Lower leg skin (tissue), 4 donors: ENCODE data around the gene ERC2. TPM values are rescaled to one million over a fixed set of nuclear protein-coding genes. Genes with fewer than 3 reads are reported as not detected.
A peak's percentile ranks its signal among the peaks of the same experiment; 100 is the strongest.

ENCODE experiments used
- DNase-seq, 2 donors: peaks; one replicate each; pipeline ENCODE4 v3.0.0-alpha.2; 2019; ENCODE audit warnings: low spot score in 2 of 2
- H3K4me3 ChIP-seq: fragments of 200-600 bp; sonication (generic); 2 replicates; pipeline ENCODE4 v1.5.1; 2017; ENCODE audit warnings: mild to moderate bottlenecking, low read depth; ENCODE audit not compliant: poor library complexity, severe bottlenecking
- POLR2A ChIP-seq, 2 donors: fragments of 450-650 bp; IDR thresholded peaks; one replicate each; pipeline ENCODE4 v1.6.1; 2016 to 2017; ENCODE audit warnings: antibody characterized with exemption in 2 of 2, mild to moderate bottlenecking in 1 of 2, moderate library complexity in 1 of 2
- WGBS, 2 donors: methylation state at CpG; one replicate each; pipeline ENCODE4 v1.1.5; 2018; 5-methylcytosine and 5-hydroxymethylcytosine counted together
- intact Hi-C: fragments of 100-400 bp; cut with DNase I; formaldehyde crosslinking; loops from one replicate; pipeline ENCODE4 v1.15.0; 2023; ENCODE audit warnings: low total_unique reads
- total RNA-seq, 4 donors: library from RNA; depleted of rRNA; stranded (reverse); fragments of >200 nt; gene quantifications; one replicate each; pipeline ENCODE4 v1.1.0, GENCODE V29; 2016
- TF ChIP-seq, protein P1 (sequence below), 3 donors: fragments of 450-650 bp; IDR thresholded peaks; one replicate each; pipeline ENCODE4 v1.5.1; 2016; ENCODE audit warnings: antibody characterized with exemption in 3 of 3, mild to moderate bottlenecking in 3 of 3, moderate library complexity in 2 of 3

ERC2 gene
- total RNA-seq, 4 donors from 2014 or later, result 0.23 to 1.3 (median 0.42) TPM; not detected in 1

DNA sequence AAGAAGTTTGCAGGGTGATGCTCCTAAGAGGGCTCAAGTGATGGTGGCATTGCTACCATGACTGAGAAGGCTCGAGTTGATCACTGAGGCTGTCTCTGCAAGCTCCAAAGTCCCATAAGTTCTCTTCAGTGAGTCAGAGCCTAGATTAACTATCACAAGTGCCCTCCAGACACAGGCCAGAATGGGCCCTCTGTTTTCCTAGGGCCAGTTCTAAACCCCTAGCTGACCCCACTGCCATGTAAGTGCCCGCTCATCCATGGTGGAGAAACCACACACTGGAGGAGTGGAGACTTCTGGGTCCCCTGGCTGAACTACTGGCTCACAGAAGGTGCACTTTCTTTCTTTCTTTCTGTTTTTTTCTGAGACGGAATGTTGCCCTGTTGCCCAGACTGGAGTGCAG, 893.6 kb downstream of the ERC2 start:
- WGBS, 2 donors, result 92 to 93% methylated on average over 3 of the region's 3 CpGs
- TF ChIP-seq POLR2A (IDR thresholded peaks at IDR 0.05), result no peak
- TF ChIP-seq, protein P1, sequence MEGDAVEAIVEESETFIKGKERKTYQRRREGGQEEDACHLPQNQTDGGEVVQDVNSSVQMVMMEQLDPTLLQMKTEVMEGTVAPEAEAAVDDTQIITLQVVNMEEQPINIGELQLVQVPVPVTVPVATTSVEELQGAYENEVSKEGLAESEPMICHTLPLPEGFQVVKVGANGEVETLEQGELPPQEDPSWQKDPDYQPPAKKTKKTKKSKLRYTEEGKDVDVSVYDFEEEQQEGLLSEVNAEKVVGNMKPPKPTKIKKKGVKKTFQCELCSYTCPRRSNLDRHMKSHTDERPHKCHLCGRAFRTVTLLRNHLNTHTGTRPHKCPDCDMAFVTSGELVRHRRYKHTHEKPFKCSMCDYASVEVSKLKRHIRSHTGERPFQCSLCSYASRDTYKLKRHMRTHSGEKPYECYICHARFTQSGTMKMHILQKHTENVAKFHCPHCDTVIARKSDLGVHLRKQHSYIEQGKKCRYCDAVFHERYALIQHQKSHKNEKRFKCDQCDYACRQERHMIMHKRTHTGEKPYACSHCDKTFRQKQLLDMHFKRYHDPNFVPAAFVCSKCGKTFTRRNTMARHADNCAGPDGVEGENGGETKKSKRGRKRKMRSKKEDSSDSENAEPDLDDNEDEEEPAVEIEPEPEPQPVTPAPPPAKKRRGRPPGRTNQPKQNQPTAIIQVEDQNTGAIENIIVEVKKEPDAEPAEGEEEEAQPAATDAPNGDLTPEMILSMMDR (IDR thresholded peaks at IDR 0.05), result no peak
- DNase-seq, result no peak
- intact Hi-C loops, result no loop called here
- no peak overlapping the region for H3K4me3 ChIP-seq

DNA sequence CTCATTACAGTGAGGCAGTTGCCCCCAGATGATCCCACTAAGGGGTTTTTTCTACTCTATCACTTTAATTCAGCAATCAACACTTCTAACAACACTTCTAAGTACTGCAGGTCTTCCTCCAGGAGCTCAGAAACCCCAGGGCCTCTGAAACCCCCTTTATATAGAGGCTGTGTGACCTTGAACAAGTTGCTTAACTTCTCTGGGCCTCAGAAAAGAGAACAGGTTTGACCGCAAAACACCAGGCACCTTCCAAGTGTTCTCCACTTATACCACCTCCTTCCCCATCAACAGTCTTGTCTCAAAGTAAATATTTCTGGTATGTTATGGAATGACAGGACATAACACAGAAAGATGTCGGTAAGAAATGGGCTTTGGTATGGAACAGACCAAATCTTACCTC, 895.5 kb downstream of the ERC2 start:
- intact Hi-C loops, result no loop called here
- no peak for TF ChIP-seq POLR2A (IDR thresholded peaks at IDR 0.05)
- TF ChIP-seq, protein P1 (IDR thresholded peaks at IDR 0.05), result no peak
- WGBS, 2 donors, result 94 to 95% methylated on average over 2 of the region's 2 CpGs
- DNase-seq, result no peak
- H3K4me3 ChIP-seq, result no peak overlapping the region

DNA sequence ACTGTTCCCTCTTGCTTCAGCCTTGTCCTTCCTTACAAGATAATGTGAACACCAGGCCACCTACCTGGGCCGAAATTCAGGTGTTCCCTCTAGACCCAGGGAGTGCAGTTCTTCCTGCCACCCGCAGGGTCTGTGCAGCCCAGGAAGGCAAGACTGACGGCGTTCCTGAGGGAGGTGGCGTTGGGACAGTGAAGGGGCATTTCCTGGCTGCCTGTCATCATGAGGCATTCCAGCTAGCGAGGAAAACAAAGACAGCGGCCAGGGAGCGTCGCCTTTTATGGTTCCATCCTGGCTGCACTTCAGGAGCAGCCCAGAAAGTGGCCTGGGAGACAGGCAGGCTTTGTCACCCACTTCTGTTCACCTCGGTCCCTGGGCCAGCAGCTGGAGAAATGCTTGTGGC, 896.4 kb downstream of the ERC2 start:
- H3K4me3 ChIP-seq, result no peak overlapping the region
- intact Hi-C loops, result no loop called here
- peak in 1 of 2 donors; percentile 76 for DNase-seq
- WGBS, 2 donors, result 66 to 76% methylated on average over 9 to 10 of the region's 10 CpGs
- no peak for TF ChIP-seq POLR2A (IDR thresholded peaks at IDR 0.05)
- TF ChIP-seq, protein P1 (IDR thresholded peaks at IDR 0.05), result no peak

DNA sequence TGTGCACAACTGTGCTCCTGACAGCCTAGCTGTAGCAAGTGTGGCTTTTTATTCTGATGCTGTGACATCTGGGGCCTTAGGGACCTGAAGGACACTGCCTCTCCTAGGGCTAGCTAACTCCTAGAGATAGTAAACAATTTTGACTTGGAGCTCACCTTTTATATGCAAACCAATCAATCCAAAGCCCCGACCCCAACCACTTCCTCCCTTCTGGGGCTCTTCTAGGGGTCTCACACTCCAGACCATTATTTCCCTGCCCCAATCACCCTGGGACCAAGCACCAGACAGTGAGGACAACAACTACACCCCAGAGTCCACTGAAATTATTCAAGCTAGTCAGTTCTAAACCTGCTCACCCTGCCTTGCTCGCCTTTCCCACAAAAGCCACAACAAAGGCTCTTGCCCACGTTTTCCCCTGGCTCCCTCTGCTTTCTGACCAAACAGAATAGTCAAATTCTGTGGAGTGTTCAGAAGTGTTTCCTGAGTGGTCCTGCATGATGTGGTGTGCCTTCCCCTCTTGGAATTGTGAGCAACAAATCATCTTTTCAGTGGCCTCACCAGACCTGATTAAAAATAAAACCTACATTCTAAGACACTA, 897.0 kb downstream of the ERC2 start:
- intact Hi-C loops, result no loop called here
- 66 to 68% methylated on average over 3 of the region's 3 CpGs for WGBS, 2 donors
- peak in 1 of 2 donors; percentile 61 for DNase-seq
- no peak overlapping the region for H3K4me3 ChIP-seq
- TF ChIP-seq POLR2A (IDR thresholded peaks at IDR 0.05), result no peak
- TF ChIP-seq, protein P1 (IDR thresholded peaks at IDR 0.05), result no peak

DNA sequence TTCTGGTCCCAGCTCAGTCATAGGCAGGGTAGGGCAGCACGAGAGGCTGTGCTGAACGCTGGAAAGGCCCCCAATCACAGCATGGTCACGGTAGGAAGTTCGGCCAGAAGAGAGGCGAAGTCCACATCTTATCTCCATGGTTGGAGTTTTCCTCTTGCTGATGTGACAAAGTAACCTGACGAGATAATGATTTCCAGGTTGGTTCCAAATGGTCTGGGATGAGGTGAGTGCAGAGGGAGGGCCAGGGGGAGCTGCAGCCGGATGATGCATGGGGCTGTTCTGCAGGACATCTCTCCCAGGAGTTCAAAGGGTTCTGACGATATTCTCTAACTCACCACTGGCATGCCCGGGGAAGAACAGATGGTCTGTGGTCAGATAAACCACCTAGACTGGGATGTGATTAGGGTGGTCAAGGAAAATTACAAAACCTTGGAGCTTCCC, 898.0 kb downstream of the ERC2 start:
- DNase-seq, result no peak
- TF ChIP-seq, protein P1 (IDR thresholded peaks at IDR 0.05), result no peak
- TF ChIP-seq POLR2A (IDR thresholded peaks at IDR 0.05), result no peak
- no peak overlapping the region for H3K4me3 ChIP-seq
- intact Hi-C loops, result no loop called here
- 88 to 89% methylated on average over 9 of the region's 9 CpGs for WGBS, 2 donors
